Cardiac muscle cell (in vitro differentiated cells and primary cell): Measurements from ENCODE around the gene RRP1B. TPM values are rescaled to one million over a fixed set of nuclear protein-coding genes. Genes with fewer than 3 reads are reported as not detected.

Source experiments
- DNase-seq, 2 donors: peaks; one replicate each; pipeline versions ENCODE4 v3.0.0 to v3.0.0-alpha.2; 2010 to 2017; ENCODE audit warnings: low read depth in 1 of 2, low spot score in 1 of 2
- H3K27ac ChIP-seq: fragments of 200-600 bp; sonication (generic); 2 replicates; pipeline ENCODE4 v1.5.1; 2016
- H3K27me3 ChIP-seq: fragments of 200-600 bp; sonication (generic); 2 replicates; pipeline ENCODE4 v1.6.0; 2016; ENCODE audit warnings: control low read depth
- H3K36me3 ChIP-seq: fragments of 200-600 bp; sonication (generic); 2 replicates; pipeline ENCODE4 v1.5.1; 2016; ENCODE audit warnings: control low read depth
- H3K4me1 ChIP-seq: fragments of 200-600 bp; sonication (generic); 2 replicates; pipeline ENCODE4 v1.8.1; 2017; ENCODE audit warnings: low read depth, mild to moderate bottlenecking, mixed run types
- H3K4me3 ChIP-seq: fragments of 200-600 bp; sonication (generic); 2 replicates; pipeline ENCODE4 v1.5.1; 2016; ENCODE audit warnings: mild to moderate bottlenecking
- H3K9me3 ChIP-seq: fragments of 200-600 bp; sonication (generic); 2 replicates; pipeline ENCODE4 v1.5.1; 2017; ENCODE audit warnings: low read depth, mild to moderate bottlenecking, control low read depth
- CTCF ChIP-seq: IDR thresholded peaks from 2 replicates; pipeline ENCODE4 v1.5.1; 2012; ENCODE audit warnings: low read depth, mild to moderate bottlenecking, low read length
- polyA plus RNA-seq: library from polyadenylated mRNA; unstranded; fragments of >200 nt; fragmentation: Nextera tagmentation; extraction: Ambion mirVana; gene quantifications from 2 replicates; pipeline ENCODE4 v1.2.1, GENCODE V29; 2016
- total RNA-seq: library from RNA; depleted of rRNA; stranded (reverse); fragments of >200 nt; gene quantifications from 2 replicates; pipeline ENCODE4 v1.2.3, GENCODE V29; 2016

The RRP1B gene
- total and polyA plus RNA-seq, 2 experiments from 2014 or later, result 14.8 to 25.5 TPM

- Histone ChIP-seq H3K27me3 (peaks cover 6% of the 10 kb centered on the region), H3K4me3 (peak overlapping the region; percentile 89), H3K27ac (no peak overlapping the region), H3K9me3 (no peaks in the 10 kb centered on the region), H3K4me1 (peaks cover 7% of the 10 kb centered on the region), H3K36me3 (no peaks in the 10 kb centered on the region)
- no peak for DNase-seq
- no peak for TF ChIP-seq CTCF
Measured at GRCh38 chr21:43717967-43718871, 58.9 kb downstream of the RRP1B start.

- Histone ChIP-seq H3K36me3 (no peaks in the 10 kb centered on the region), H3K4me1 (peaks cover 7% of the 10 kb centered on the region), H3K9me3 (no peaks in the 10 kb centered on the region), H3K4me3 (peak within 1 kb of the TSS; percentile 89), H3K27ac (peak within 1 kb of the TSS; percentile 29), H3K27me3 (peaks cover 6% of the 10 kb centered on the region)
- peak; percentile 87 to 92 for DNase-seq
- peak; percentile 3 for TF ChIP-seq CTCF
Measured at GRCh38 chr21:43718872-43719747, 59.8 kb downstream of the RRP1B start, which contains the start of gene PDXK. PDXK (plus strand) TSS chr21:43719129; CDS start chr21:43719295, 166 bp downstream.

- Histone ChIP-seq H3K9me3 (no peaks in the 10 kb centered on the region), H3K4me3 (peak overlapping the region; percentile 89), H3K36me3 (no peaks in the 10 kb centered on the region), H3K27ac (no peak overlapping the region), H3K27me3 (peaks cover 6% of the 10 kb centered on the region), H3K4me1 (peaks cover 7% of the 10 kb centered on the region)
- DNase-seq, result no peak
- no peak for TF ChIP-seq CTCF
Measured at GRCh38 chr21:43719748-43720538, 60.6 kb downstream of the RRP1B start.

- TF ChIP-seq CTCF, result no peak
- Histone ChIP-seq H3K27ac (no peak overlapping the region), H3K9me3 (no peaks in the 10 kb centered on the region), H3K36me3 (no peaks in the 10 kb centered on the region), H3K27me3 (peaks cover 6% of the 10 kb centered on the region), H3K4me3 (peak overlapping the region; percentile 89), H3K4me1 (peaks cover 7% of the 10 kb centered on the region)
- DNase-seq, result no peak
Measured at GRCh38 chr21:43720539-43721166, 61.3 kb downstream of the RRP1B start.
